Measurements from ENCODE around the gene IFI35.
"Not testable (repeated sequence)": the region's sequence is repeated elsewhere in the genome, so short reads cannot be mapped to it uniquely, and the experiment has no call there.

IFI35 gene

DNA sequence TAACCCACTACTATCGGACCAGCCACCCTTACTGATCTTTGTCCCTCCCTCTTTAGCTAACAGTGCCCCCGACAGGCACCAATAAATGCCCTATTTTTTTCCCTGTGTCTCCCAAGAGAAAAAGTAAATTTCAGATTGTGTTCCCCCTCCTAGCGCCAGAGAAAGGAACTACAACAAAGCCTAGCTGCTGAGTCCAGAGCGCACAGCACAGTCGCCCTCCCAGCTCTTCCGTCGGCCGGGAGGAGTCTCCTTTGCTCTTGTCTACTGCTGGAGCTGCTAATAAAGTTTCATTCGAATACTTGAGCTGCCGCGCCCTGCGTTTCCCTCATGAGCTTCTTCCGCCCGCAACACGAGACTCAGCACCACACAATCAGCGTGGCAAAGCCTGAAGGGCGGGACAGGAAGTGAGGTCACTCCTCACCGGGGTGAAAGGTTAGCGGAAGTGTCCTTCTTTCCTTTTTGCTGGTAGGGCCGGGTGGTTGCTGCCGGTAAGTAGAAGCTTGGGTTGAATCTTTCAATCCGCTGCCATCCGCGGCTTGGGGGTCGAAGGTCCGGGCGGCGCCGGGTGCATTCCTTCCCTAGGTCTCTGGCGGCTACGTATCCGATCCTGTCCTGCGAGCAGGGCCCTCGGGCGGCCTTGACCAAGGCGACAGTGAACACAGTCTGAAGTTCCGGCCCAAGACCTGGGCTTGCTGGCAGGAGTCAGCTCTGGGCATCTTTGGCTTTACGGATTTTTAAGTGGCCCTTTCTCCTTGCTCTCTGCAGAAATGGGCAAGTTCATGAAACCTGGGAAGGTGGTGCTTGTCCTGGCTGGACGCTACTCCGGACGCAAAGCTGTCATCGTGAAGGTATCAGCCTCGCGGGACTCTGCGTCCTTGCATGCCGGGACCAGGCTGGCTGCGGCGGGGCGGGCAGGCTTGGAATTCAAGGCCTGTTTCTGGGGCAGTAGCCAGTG, 8.3 kb upstream of the IFI35 start, which contains the start of gene RPL27:
Gene RPL27 (plus strand): TSS at position 436 of the 955 bp plus-strand sequence. CDS start 332 bp downstream, at position 768.
- peak; percentile 86 for DNase-seq

DNA sequence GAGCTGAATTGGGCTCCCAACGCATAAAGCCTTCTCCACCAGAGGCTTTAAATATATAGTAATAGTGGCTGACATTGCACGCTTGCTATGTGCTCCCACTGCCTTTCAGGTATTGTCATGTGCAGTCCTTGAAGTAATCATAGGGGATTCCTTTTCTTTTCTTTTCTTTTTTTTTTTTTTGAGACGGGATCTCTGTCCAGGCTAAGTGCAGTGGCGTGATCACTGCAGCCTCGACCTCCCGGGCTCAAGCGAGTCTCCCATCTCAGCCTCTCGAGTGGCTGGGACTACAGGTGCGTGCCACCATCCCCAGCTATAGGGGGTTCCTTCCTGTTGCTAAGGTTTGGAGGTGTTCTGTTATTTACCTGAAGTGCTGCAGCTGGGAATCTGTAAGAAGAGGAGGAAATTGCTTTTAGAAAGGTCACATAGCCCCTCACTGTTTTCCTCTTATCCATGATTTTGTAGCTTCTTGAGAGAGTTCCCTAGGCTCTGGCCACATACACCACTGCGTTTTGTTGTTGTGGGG, 7.5 kb upstream of the IFI35 start:
- no peak for DNase-seq

DNA sequence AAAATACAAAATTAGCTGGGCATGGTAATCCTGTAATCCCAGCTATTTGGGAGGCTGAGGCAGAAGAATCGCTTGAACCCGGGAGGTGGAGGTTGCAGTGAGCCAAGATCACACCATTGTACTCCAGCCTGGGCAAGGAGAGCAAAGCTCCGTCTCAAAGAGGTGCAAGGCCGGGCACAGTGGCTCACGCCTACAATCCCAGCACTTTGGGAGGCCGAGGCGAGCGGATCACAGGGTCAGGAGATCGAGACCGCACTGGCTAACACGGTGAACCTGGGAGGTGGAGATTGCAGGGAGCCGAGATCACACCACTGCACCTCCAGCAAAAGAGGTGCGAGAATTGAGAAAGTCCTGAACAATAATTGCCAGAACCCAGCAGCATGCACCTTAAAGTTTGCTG, 5.7 kb upstream of the IFI35 start:
- not testable (repeated sequence) for DNase-seq

DNA sequence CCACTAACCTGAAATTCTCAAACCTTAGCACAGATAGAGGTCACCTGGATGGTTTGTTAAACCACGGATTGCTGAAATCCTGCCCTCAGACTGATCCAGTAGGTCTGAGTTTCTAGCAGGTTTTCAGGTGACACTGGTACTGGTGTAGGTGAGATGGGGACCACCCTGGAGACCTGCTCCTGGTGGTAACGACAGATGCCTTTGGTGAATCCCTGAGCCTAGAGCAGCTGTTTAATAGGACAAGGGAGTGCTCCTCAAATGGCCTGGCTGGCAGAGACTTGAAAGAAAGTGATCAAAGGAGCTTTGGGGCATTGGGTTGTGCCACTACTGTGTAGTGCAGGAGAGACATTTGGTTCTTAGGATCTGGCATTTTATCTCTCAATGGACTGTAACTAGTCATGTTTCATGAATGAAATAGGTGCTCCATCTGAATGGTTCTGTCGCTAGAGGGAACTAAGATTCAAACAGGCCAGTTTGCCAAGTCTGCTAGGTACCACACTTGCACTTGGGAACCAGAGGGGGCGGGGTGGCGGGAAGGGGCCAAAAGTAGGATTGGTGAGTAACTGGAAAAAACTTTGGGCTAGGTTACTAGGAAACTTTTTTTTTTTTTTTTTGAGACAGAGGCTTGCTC, 2.9 kb upstream of the IFI35 start:
- DNase-seq: no peak

- DNase-seq: no peak
These were observed 4.2 kb downstream of the IFI35 start for GRCh38 chr17:43010667-43011308.

DNA sequence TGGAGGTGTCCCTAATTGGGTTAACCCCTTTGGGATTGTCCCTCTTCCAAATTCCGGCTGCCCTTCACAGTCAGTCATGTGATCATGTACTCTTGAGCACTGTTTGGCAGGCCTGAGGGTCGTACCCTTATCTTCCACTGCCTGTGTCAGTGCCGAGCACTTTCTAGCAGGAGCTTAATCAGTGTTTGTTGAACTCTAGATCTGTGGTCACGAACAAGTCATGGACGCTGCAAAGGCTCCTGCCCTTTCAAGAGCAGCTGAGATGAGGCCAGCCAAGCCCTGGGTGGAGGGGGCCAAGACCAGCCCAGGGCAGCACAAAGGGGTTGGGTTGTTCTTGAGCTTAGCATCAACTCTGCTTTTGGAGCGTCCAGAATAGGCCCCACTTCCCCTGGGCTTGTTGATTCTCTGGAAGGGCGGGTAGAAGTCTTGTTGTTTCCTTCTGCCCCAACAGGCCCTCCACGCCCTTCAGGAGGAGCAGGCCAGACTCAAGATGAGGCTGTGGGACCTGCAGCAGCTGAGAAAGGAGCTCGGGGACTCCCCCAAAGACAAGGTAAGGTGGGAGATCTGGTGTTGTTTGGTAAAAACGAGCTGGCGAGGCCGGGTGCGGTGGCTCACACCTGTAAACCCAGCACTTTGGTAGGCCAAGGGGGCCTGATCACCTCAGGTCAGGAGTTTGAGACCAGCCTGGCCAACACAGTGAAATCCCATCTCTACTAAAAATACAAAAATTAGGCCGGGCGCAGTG, 5.3 kb downstream of the IFI35 start:
- DNase-seq: no peak

GRCh38 chr17:43013296-43013695, 6.7 kb downstream of the IFI35 start:
- no peak for DNase-seq

DNA sequence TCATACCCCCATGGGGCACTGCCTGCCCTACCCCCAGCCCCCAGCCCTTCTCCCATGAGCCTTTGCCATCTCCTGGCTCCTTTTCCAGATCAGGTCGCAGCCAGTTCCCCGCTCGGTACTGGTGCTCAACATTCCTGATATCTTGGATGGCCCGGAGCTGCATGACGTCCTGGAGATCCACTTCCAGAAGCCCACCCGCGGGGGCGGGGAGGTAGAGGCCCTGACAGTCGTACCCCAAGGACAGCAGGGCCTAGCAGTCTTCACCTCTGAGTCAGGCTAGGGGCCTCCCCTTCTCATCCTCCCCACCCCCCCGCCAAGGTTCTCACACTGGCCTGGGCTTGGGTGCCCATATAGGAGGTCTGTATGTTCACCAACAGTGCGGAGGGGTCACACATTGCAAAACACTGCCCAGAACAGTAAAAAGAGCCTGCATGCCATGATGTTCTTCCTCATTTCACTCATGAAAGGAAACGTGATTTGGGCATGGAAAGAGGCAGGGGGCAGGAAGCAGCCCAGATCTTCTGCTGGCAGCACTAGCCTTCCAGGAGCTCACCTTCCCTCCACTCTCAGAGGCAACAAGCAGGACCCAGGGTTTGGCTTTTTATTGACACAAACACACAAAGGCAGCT, 7.5 kb downstream of the IFI35 start:
- no peak for DNase-seq

DNA sequence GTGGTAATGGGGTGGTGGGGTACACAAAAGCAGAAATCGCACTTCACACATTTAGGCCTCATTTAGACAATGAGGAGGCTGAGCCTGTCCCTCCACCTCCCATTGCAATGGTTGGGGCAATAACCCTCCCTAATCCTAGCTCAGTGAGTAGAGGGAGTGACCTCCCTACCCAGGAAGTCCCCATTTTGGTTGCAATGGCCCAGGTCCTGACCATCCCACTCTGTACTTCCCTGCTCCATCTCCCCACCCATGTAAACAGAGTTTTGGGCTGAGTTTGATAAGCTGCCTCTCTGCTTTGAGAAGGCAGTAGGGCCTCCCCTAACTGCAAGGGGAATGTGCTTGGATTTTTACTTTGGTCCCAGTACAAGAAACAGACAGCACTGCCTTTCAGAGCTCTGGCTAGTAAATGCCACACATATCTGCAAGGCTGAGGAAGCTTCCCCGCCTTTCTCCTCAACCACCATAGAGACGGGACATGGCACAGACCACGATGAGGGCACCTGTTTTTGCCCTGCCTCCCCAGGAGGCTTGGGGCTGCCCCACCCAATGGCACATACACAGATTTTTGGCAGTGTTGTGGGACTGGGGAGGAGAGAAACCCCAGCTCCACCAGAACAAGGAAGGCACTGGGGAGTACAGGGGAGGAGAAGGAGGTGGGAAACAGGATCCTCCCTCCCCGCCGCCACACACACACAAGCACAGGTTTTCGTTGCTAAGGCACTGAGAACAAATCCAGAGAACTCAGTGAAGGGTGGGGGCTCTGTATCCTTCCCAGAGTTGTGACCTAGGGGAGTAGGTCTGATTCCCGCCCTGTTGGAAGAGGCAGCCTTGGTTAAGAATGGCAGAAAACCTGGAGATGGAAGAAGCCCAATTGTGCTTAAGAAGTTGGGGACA, 8.3 kb downstream of the IFI35 start:
- no peak for DNase-seq

GRCh38 chr17:43015579-43015978, 9.0 kb downstream of the IFI35 start:
- no peak for DNase-seq

GRCh38 chr17:43016216-43016615, 9.6 kb downstream of the IFI35 start:
- DNase-seq: no peak

DNA sequence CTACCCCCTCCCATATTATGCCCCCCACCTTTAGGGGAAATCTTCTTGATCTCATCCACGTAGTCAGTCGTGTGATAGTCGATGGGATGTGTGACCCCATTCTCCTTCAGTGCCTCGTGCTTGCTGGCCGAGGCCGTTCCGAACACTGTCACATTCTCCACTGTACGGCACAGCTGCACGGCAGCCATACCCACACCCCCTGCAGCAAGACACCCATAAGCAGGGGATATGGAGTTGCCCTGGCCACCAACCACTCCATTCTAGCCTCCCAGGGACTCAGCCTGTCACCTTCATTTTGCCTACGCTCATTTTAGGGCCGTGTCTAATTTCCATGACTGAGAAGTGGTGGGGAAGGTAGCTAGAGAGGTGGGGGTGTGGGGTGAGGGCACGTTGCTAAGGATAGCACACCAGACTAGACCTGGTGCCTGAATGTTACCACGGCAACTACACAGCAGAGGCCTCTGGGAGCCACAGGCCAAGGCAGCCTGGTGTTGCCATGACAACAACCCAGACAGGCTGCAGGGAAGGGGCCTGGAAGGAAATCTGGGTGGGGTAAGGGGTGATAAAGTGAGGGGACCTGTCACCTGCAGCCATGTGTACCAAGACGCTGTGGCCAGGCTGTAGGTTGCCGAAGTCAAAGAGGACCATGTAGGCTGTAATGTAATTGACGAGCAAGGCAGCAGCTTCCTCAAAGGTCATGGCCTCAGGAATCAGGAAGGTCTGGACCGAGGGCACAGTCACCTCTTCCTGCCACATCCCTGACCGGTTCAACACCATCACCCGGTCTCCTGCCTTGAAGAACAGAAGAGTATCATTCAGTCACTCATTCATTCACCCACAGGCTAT, 11.6 kb downstream of the IFI35 start:
- DNase-seq: no peak

DNA sequence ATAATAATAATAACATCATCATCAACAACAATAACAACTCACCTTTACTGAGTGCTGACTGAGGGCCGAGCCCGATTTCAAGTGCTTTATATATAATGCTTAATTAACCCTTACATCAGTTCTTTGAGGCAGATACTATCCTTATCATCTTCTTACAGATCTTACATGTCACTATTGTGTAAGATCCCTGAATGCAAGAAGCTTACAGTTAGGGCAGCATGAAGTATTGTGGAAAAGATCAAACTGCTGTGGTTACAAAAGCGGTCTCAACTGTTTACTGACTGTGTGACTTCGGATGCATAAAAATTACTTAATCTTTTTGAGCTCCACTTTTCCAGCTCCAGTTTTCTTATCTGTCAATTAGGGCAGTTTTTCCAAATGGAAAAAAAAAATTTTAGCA, 12.3 kb downstream of the IFI35 start:
- DNase-seq: no peak

DNA sequence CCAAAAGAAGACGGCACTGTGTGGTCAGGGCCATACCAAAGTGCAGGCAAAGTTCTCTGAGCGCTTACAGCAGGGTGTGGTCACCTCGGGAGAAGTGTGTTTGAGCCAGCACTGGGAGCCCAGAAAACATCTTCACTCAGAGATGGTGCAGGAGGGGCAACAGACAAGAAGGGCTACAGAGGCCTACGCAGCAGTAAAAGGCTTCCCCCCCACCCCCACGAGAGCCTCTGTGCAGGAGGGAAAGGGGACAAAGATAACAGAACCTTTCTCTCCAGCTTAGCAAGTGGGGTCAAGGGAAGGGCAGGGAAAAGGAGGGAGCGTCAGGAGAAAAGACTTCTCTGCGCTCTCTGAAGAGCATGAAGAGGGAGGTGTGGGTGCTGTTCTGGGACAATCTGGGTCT, 12.8 kb downstream of the IFI35 start:
- no peak for DNase-seq

DNA sequence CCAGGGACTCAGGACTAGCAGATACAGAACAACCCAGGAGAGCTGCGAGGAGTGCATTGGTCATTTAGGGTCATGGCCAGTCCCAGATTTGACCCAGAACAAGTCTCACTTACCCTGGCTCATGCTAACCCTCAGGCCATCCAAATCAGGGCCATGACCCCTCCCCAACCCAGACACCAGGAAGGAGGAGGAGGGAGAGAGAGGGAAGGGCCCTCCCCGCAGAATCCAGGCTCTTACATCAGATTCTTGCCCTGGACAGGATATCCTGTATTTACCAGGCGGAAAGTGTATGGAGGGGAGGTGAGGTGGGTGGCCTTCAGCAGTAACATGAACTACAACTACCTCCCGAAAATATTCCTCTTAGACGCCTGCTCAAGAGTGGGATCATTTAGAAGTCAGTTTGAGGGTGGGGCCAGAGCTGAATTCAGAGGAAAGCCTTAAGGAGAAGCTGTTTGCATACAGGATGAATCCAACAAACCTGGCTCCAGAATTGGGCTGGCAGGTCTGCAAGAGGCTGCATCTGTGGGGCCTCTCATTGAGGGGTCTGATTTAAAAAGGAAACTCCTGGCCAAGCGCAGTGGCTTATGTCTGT, 13.5 kb downstream of the IFI35 start:
- no peak for DNase-seq

DNA sequence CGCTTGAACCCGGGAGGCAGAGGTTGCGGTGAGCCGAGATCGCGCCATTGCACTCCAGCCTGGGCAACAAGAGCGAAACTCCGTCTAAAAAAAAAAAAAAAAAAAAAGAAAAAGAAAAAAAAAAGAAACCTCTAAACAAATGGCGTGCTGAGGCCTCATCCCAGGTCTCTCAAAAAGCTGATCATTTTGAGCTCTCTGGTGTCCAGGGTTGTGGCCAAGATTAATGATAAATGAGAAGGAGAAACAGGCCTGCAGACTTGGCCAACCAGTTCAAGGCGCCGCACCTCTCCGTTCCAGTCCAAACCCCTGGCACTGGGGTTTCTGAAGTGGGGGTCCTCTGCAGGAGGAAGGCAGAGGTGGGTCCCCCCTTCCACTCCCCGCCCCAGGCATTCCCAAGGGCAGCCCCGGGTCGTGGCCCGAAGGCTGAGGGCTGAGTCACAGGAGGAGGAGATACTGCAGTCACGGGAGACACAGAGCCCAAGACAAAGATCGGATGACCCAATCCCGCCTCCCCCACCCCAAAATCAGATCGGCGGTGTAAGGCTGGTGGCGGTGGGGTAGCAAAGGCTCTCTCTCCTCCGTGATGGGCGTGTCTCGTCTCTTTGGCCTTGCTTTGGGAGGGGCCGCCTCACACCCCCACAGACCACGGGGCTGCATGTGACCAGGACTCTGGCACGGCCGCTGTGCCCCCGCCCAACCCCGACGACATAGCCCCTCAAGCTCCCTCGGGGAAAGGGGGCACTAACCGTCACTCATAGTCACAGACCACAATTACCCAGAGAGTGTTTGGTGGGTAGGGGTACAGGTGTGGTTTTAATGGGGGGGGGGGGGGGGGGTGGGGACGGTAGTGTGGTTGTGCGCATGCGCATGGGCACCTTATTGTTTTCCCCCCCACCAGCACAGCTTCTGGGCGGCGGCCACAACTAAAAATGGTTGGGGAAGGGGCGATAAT, 14.5 kb downstream of the IFI35 start:
- DNase-seq: no peak

- peak; percentile 8 for DNase-seq
These were observed 15.3 kb downstream of the IFI35 start, which contains the start of gene VAT1 for GRCh38 chr17:43021741-43022512. VAT1 (minus strand) TSS chr17:43022385; CDS start chr17:43022322, 63 bp downstream.
